ENCODE data around the gene MED26. TPM values are rescaled to one million over a fixed set of nuclear protein-coding genes. Genes with fewer than 3 reads are reported as not detected.

Gene MED26
- total RNA-seq, 6 donors from 2014 or later: 12.6 to 26.5 (median 13.8) TPM

DNA sequence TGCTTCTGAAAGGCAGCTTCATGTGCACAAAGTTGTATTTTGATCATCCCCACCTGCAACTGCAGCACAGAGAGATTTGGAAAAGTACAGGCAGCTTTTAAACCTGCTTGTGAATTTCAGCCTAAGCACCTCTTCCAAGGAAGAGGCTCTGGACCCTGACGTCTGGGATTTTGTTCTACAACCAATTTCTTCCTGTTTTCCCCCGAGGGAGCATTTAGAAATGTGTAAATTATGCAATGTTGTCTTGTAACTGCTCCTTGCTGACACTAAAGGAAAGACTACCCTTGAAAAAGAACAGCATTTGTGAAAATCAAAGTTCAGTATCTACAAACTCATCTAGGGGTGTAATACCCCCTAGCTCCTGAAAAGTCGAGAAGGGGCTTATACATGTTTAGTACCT is 15.4 kb downstream of the MED26 start:
- H3K27me3 ChIP-seq: no peaks in the 10 kb centered on the region
- ATAC-seq (ENCODE audit: low FRiP score in 2 of 2) (no peak), DNase-seq (no peak)
- TF ChIP-seq POLR2AphosphoS5 (IDR thresholded peaks at IDR 0.05): no peak
- no peak for TF ChIP-seq EP300 (IDR thresholded peaks at IDR 0.05)
- TF ChIP-seq POLR2A (IDR thresholded peaks at IDR 0.05): peak in 1 of 4 donors; percentile 36
- no peaks in the 10 kb centered on the region for H3K36me3 ChIP-seq
- H3K4me3 ChIP-seq: no peak overlapping the region
- H3K4me1 ChIP-seq: peaks cover 53 to 84% (median 65%) of the 10 kb centered on the region in 4 donors
- 38 to 57% methylated on average over 3 of the region's 3 CpGs for WGBS, 2 donors
- H3K9me3 ChIP-seq: no peaks in the 10 kb centered on the region
- H3K27ac ChIP-seq: peak overlapping the region in 3 of 4 donors; percentile 47 to 67 (median 55)

DNA sequence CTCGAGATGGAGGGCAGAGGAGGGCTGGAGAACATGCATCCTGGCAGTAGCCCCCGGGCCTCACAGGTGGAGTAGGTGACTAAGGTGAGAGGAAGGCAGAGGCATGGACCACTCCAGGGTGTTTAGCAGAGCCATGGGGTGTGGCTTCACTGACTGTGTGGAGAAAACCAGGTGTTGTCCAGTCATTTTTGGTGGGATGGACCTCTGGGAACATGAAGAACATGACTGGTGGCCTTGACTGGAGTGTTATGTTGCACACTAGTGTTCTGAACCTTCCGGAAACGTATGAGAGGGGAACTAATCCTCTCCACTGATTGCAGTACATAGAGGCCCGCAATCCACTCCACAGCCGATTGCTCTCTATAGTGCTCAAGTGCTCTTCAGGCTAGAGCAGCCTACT is 16.9 kb downstream of the MED26 start:
- peak; percentile 48 to 84 for ATAC-seq (ENCODE audit: low FRiP score in 2 of 2)
- peak in 1 of 2 donors; percentile 82 for DNase-seq
- peaks cover 58 to 83% (median 70%) of the 10 kb centered on the region in 4 donors for H3K4me1 ChIP-seq

DNA sequence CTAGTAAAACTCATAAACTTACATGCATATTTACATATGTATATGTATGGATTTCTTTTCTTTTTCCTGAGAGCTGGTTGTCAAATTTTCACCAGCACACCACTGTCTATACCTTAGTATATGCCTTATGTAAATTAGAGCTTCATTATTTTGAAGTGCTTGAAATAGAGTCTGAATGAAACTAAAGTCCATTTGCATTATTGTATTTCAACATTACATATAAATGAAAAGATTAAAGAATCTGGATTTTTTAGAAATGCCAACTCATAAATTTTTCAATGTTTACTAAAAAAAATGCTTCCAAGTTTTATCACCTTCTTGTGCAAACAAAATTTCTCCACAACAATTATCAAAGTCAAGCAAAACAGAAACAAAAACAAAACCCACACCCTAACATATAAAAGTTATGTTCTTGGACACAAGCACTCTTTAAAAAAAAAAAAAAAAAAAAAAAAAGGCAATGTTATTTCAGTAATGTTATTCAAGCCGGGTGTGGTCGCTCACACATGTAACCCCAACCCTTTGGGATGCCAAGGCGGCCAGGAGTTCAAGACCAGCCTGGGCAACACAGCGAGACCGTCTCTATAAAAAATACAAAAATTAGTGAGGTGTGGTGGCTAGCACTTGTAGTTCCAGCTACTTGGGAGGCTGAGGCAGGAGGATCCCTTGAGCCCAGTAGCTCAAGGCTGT is 18.3 kb downstream of the MED26 start:
- Histone ChIP-seq H3K4me1 (peaks cover 57 to 84% (median 69%) of the 10 kb centered on the region in 4 donors), H3K27ac (peak overlapping the region in 2 of 4 donors; percentile 17 to 57), H3K4me3 (no peak overlapping the region), H3K9me3 (no peaks in the 10 kb centered on the region), H3K36me3 (peaks cover 0 to 8% (median 0%) of the 10 kb centered on the region in 4 donors), H3K27me3 (no peaks in the 10 kb centered on the region)
- no peak for TF ChIP-seq POLR2A (IDR thresholded peaks at IDR 0.05)
- no peak for TF ChIP-seq EP300 (IDR thresholded peaks at IDR 0.05)
- TF ChIP-seq, protein P1, sequence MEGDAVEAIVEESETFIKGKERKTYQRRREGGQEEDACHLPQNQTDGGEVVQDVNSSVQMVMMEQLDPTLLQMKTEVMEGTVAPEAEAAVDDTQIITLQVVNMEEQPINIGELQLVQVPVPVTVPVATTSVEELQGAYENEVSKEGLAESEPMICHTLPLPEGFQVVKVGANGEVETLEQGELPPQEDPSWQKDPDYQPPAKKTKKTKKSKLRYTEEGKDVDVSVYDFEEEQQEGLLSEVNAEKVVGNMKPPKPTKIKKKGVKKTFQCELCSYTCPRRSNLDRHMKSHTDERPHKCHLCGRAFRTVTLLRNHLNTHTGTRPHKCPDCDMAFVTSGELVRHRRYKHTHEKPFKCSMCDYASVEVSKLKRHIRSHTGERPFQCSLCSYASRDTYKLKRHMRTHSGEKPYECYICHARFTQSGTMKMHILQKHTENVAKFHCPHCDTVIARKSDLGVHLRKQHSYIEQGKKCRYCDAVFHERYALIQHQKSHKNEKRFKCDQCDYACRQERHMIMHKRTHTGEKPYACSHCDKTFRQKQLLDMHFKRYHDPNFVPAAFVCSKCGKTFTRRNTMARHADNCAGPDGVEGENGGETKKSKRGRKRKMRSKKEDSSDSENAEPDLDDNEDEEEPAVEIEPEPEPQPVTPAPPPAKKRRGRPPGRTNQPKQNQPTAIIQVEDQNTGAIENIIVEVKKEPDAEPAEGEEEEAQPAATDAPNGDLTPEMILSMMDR (IDR thresholded peaks at IDR 0.05): no peak
- TF ChIP-seq POLR2AphosphoS5 (IDR thresholded peaks at IDR 0.05): no peak
- WGBS, 2 donors: 75 to 90% methylated on average over 5 of the region's 5 CpGs
- DNase-seq (no peak), ATAC-seq (ENCODE audit: low FRiP score in 2 of 2) (no peak)

More for the DNA sequence above, 16.9 kb downstream of the MED26 start:
- Histone ChIP-seq H3K27me3 (no peaks in the 10 kb centered on the region), H3K27ac (peak overlapping the region in 3 of 4 donors; percentile 55 to 57 (median 57)), H3K36me3 (peaks cover 0 to 8% (median 0%) of the 10 kb centered on the region in 4 donors), H3K9me3 (no peaks in the 10 kb centered on the region), H3K4me3 (no peak overlapping the region)
- WGBS, 2 donors: 61 to 72% methylated on average over 6 of the region's 6 CpGs
- TF ChIP-seq POLR2AphosphoS5 (IDR thresholded peaks at IDR 0.05) (peak in 1 of 2 donors; percentile 60), POLR2A (IDR thresholded peaks at IDR 0.05) (peak in 1 of 4 donors; percentile 23), EP300 (IDR thresholded peaks at IDR 0.05) (peak in 3 of 4 donors; percentile 13 to 91 (median 47))
- TF ChIP-seq, protein P1 (IDR thresholded peaks at IDR 0.05): no peak

DNA sequence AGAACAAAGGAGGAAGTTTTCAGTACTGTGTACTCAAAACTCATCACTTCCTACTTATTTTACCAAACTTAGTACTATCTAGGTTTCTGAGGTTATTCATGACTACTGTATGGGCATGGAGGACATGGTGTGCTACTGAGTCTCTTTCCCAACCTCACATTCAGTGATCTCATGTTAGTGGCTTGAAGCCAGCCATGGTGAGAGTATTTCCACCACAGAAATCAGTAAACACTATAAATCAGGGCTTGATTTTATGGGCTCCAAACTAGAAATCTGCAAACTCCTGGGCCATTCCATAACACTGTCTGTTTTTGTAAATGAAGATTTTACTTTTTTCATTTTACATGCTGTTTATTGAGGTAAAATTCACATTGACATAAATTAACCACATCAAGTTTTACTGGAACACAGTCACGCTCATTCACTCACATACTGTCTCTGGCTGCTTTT is 19.7 kb downstream of the MED26 start:
- 92% methylated on average over 1 of the region's 1 CpG for WGBS, 2 donors
- DNase-seq: peak in 1 of 2 donors; percentile 67
- H3K9me3 ChIP-seq: no peaks in the 10 kb centered on the region
- H3K4me3 ChIP-seq: no peak overlapping the region
- peaks cover 0 to 8% (median 0%) of the 10 kb centered on the region in 4 donors for H3K36me3 ChIP-seq
- TF ChIP-seq EP300 (IDR thresholded peaks at IDR 0.05): peak in 2 of 4 donors; percentile 78 to 91
- no peak for TF ChIP-seq POLR2A (IDR thresholded peaks at IDR 0.05)
- TF ChIP-seq, protein P1 (IDR thresholded peaks at IDR 0.05): no peak
- peak; percentile 54 to 64 for TF ChIP-seq POLR2AphosphoS5 (IDR thresholded peaks at IDR 0.05)
- no peaks in the 10 kb centered on the region for H3K27me3 ChIP-seq
- peak; percentile 68 to 87 for ATAC-seq (ENCODE audit: low FRiP score in 2 of 2)
- H3K27ac ChIP-seq: peak overlapping the region; percentile 32 to 84 (median 82)
- H3K4me1 ChIP-seq: peaks cover 50 to 78% (median 63%) of the 10 kb centered on the region in 4 donors

DNA sequence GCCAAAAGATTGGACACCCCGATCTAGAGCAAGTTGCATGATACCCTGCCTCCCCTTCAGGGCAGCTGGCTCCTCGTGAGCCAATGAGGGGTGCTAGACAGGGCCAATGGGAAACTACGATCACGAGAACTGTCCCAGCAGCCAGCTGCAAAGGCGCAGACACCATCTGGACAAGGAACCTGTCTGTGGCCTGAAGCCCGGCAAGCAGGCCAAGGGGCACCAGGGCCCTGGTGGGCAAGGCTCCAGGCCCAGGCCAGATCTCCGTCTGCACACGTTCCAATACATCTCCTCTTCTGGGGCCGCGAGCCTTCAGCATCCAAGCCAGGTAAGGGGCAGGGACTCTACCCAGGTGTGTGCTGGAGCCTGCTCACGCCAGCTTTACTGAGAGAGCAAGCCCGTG is 20.2 kb downstream of the MED26 start:
- Histone ChIP-seq H3K4me3 (no peak overlapping the region), H3K4me1 (peaks cover 46 to 78% (median 60%) of the 10 kb centered on the region in 4 donors), H3K27me3 (no peaks in the 10 kb centered on the region), H3K9me3 (no peaks in the 10 kb centered on the region), H3K36me3 (peaks cover 0 to 8% (median 0%) of the 10 kb centered on the region in 4 donors), H3K27ac (peak overlapping the region; percentile 20 to 84 (median 82))
- DNase-seq (peak in 1 of 2 donors; percentile 73), ATAC-seq (ENCODE audit: low FRiP score in 2 of 2) (peak in 1 of 2 donors; percentile 7)
- WGBS, 2 donors: 84 to 91% methylated on average over 12 of the region's 12 CpGs
- TF ChIP-seq POLR2AphosphoS5 (IDR thresholded peaks at IDR 0.05) (no peak), POLR2A (IDR thresholded peaks at IDR 0.05) (no peak), EP300 (IDR thresholded peaks at IDR 0.05) (no peak)
- TF ChIP-seq, protein P1 (IDR thresholded peaks at IDR 0.05): no peak
